Hepatocyte (in vitro differentiated cells): ENCODE results near the gene MAD1L1. TPM values are rescaled to one million over a fixed set of nuclear protein-coding genes. Genes with fewer than 3 reads are reported as not detected.

ENCODE experiments used
- DNase-seq: peaks from one replicate; pipeline ENCODE4 v3.0.0-alpha.2; 2016; ENCODE audit warnings: low spot score
- H2AFZ ChIP-seq: fragments of 200-600 bp; sonication (generic); 2 replicates; pipeline ENCODE4 v1.6.0; 2016; ENCODE audit warnings: antibody characterized with exemption, mild to moderate bottlenecking
- H3K27ac ChIP-seq: fragments of 200-600 bp; sonication (generic); 2 replicates; pipeline ENCODE4 v1.5.1; 2016; ENCODE audit warnings: mild to moderate bottlenecking
- H3K27me3 ChIP-seq: fragments of 200-600 bp; sonication (generic); 2 replicates; pipeline ENCODE4 v1.6.1; 2016
- H3K36me3 ChIP-seq: fragments of 200-600 bp; sonication (generic); replicated peaks from 2 replicates; pipeline ENCODE4 v1.5.1; 2016; ENCODE audit warnings: low read depth; ENCODE audit not compliant: insufficient read depth
- H3K4me1 ChIP-seq: fragments of 200-600 bp; sonication (generic); 2 replicates; pipeline ENCODE4 v1.5.1; 2016; ENCODE audit warnings: mild to moderate bottlenecking, moderate library complexity; ENCODE audit not compliant: insufficient read depth
- H3K4me2 ChIP-seq: fragments of 200-600 bp; sonication (generic); 2 replicates; pipeline ENCODE4 v1.6.0; 2016
- H3K4me3 ChIP-seq: fragments of 200-600 bp; sonication (generic); 2 replicates; pipeline ENCODE4 v1.5.1; 2016; ENCODE audit warnings: mild to moderate bottlenecking
- H3K79me2 ChIP-seq: fragments of 200-600 bp; sonication (generic); 2 replicates; pipeline ENCODE4 v1.6.0; 2017; ENCODE audit warnings: mild to moderate bottlenecking
- H3K9me2 ChIP-seq: fragments of 200-600 bp; sonication (generic); replicated peaks from 2 replicates; pipeline ENCODE4 v1.6.0; 2017; ENCODE audit warnings: mild to moderate bottlenecking; ENCODE audit not compliant: insufficient read depth
- H3K9me3 ChIP-seq: fragments of 200-600 bp; sonication (generic); 2 replicates; pipeline ENCODE4 v1.5.1; 2016; ENCODE audit warnings: low read depth, mild to moderate bottlenecking
- H4K20me1 ChIP-seq: fragments of 200-600 bp; sonication (generic); 2 replicates; pipeline ENCODE4 v1.6.0; 2016; ENCODE audit warnings: mild to moderate bottlenecking; ENCODE audit not compliant: insufficient read depth, poor library complexity, severe bottlenecking
- CTCF ChIP-seq: fragments of 200-600 bp; sonication (generic); IDR thresholded peaks from 2 replicates; pipeline ENCODE4 v1.5.1; 2016; ENCODE audit warnings: antibody characterized with exemption, mild to moderate bottlenecking; ENCODE audit not compliant: poor library complexity
- EZH2 ChIP-seq: fragments of 200-600 bp; sonication (generic); IDR thresholded peaks from 2 replicates; pipeline ENCODE4 v1.6.1; 2016; ENCODE audit warnings: antibody characterized with exemption, mild to moderate bottlenecking, borderline replicate concordance
- EZH2phosphoT487 ChIP-seq: fragments of 200-600 bp; sonication (generic); IDR thresholded peaks from one replicate; pipeline ENCODE4 v1.6.1; 2018; ENCODE audit warnings: antibody characterized with exemption, mild to moderate bottlenecking, low read depth, moderate library complexity; ENCODE audit not compliant: unreplicated experiment, severe bottlenecking
- WGBS: methylation state at CpG from one replicate; pipeline ENCODE4 v1.1.6; 2016; ENCODE audit warnings: low lambda C conversion rate; ENCODE audit errors: missing lambda C conversion rate; 5-methylcytosine and 5-hydroxymethylcytosine counted together
- polyA plus RNA-seq: library from polyadenylated mRNA; unstranded; fragments of >200 nt; fragmentation: Nextera tagmentation; extraction: Ambion mirVana; gene quantifications from 2 replicates; pipeline ENCODE4 v1.2.1, GENCODE V29; 2016
- total RNA-seq: library from RNA; depleted of rRNA; stranded (reverse); fragments of >200 nt; gene quantifications from 2 replicates; pipeline ENCODE4 v1.2.3, GENCODE V29; 2014

MAD1L1 gene
- total and polyA plus RNA-seq, 2 experiments from 2014 or later = 30.7 to 31.0 TPM

- Histone ChIP-seq H3K27ac (no peak overlapping the region), H3K27me3 (no peaks in the 10 kb centered on the region), H3K79me2 (no peaks in the 10 kb centered on the region), H3K9me3 (no peaks in the 10 kb centered on the region), H3K4me3 (no peak overlapping the region), H3K36me3 (no peaks in the 10 kb centered on the region), H3K4me1 (peaks cover 5% of the 10 kb centered on the region), H2AFZ (no peak overlapping the region), H3K4me2 (no peak overlapping the region), H4K20me1 (no peaks in the 10 kb centered on the region), H3K9me2 (no peaks in the 10 kb centered on the region)
- DNase-seq = no peak
- WGBS = 95% methylated on average over 16 of the region's 16 CpGs
- TF ChIP-seq EZH2 (no peak), CTCF (no peak), EZH2phosphoT487 (no peak)
Measured at GRCh38 chr7:2098496-2098895, 134.2 kb downstream of the MAD1L1 start.

- no peak for DNase-seq
- Histone ChIP-seq H4K20me1 (no peaks in the 10 kb centered on the region), H2AFZ (no peak overlapping the region), H3K79me2 (no peaks in the 10 kb centered on the region), H3K36me3 (no peaks in the 10 kb centered on the region), H3K4me3 (no peak overlapping the region), H3K9me3 (no peaks in the 10 kb centered on the region), H3K9me2 (no peaks in the 10 kb centered on the region), H3K4me1 (peaks cover under 1% of the 10 kb centered on the region), H3K27ac (no peak overlapping the region), H3K4me2 (no peak overlapping the region), H3K27me3 (no peaks in the 10 kb centered on the region)
- WGBS = 98% methylated on average over 18 of the region's 18 CpGs
- TF ChIP-seq CTCF (no peak), EZH2 (no peak), EZH2phosphoT487 (no peak)
Measured at GRCh38 chr7:2098056-2098455, 134.7 kb downstream of the MAD1L1 start.

DNA sequence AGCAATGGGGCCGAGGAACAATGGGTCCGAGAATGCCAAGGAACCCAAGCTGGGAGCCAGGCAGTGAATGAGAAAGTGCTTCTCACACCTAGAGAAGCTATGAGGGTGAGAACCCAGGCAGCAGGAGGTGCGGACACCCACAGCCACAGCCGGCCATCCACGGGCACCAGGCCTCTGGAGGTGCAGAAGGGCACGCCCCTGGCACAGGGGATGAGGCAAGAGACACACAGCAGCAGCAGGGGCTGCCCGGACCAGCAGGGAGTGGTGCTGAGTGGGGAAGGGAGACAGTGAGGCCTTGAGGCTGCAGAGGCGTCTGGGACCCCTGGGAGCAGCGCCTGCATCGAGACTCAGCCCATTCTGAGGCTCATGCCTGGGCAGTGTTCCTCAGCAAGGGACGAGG lies 135.3 kb downstream of the MAD1L1 start:
- Histone ChIP-seq H4K20me1 (no peaks in the 10 kb centered on the region), H3K4me3 (no peak overlapping the region), H3K9me2 (no peaks in the 10 kb centered on the region), H2AFZ (no peak overlapping the region), H3K27me3 (no peaks in the 10 kb centered on the region), H3K4me2 (no peak overlapping the region), H3K9me3 (no peaks in the 10 kb centered on the region), H3K79me2 (no peaks in the 10 kb centered on the region), H3K36me3 (no peaks in the 10 kb centered on the region), H3K27ac (no peak overlapping the region), H3K4me1 (no peaks in the 10 kb centered on the region)
- TF ChIP-seq EZH2phosphoT487 (no peak), CTCF (no peak), EZH2 (no peak)
- WGBS = 95% methylated on average over 11 of the region's 11 CpGs
- DNase-seq = no peak
